HG03103 (cell line): ENCODE measurements around the gene HSPA8.

Experiments
- ATAC-seq: cut with Tn5 transposase; IDR thresholded peaks from one replicate; pipeline ENCODE4 v1.9.1; 2021; ENCODE audit warnings: low read depth; ENCODE audit not compliant: unreplicated experiment

Gene HSPA8

DNA sequence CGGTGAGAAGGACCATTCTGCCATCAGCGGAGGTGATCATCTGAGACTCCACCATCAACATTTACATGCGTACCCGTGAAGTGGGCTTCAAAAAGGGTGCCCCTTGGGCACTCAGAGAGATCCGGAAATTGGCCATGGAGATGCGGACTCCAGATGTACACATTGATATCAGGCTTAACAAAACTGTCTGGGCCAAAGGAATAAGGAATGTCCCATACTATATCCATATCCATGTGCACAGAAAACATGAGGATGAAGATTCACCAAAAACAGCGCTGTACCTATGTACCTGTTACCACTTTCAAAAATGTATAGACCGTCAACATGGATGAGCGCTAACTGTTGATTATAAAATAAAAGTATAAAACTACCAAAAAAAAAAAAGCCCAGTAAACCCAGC, 10.8 kb downstream of the HSPA8 start:
- no peak for ATAC-seq

GRCh38 chr11:123047947-123048293, 14.0 kb downstream of the HSPA8 start:
- no peak for ATAC-seq

- ATAC-seq: no peak
These were observed 14.5 kb downstream of the HSPA8 start for GRCh38 chr11:123047266-123047946.

- no peak for ATAC-seq
These were observed 15.3 kb downstream of the HSPA8 start for GRCh38 chr11:123046473-123047259.

DNA sequence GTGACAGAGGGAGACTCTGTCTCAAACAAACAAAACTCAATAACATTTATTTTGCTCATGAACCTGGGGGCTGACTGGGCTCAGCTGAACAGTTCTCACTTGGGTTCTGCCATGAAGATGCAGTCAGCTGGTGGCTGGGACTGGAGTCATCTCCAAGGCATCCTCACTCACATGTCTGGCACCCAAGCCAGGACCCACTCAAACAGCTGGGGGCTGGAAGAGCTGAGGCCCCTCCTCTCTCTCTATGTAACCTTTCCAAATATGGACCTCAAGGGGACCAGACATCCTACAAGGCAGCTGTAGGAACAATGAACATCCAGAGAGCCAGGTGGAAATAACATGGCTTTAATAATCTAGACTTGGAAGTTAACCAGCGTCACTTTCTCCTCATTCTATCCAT, 16.8 kb downstream of the HSPA8 start:
- no peak for ATAC-seq

GRCh38 chr11:123041185-123041584, 20.8 kb downstream of the HSPA8 start:
- ATAC-seq: no peak

- no peak for ATAC-seq
These were observed 21.9 kb downstream of the HSPA8 start for GRCh38 chr11:123040111-123040432.

DNA sequence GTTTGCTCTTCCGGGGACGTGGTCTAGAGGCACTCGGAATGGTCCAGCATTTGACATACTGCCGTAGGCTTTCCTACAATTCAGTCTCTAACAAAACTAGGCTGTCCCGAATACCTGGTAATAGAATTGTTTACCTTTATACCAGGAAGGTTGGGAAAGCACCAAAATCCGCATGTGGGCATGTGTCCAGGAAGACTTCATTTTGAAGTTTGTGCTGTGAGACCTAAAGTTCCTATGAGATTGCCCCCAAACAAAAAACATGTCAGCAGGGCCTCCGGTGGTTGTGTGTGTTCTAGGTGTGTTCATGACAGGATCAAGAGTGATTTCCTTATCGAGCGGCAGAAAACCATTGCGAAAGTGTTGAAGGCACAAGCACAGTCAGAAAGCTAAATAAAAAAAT, 26.1 kb downstream of the HSPA8 start:
- no peak for ATAC-seq

GRCh38 chr11:123034597-123034996, 27.3 kb downstream of the HSPA8 start:
- no peak for ATAC-seq

DNA sequence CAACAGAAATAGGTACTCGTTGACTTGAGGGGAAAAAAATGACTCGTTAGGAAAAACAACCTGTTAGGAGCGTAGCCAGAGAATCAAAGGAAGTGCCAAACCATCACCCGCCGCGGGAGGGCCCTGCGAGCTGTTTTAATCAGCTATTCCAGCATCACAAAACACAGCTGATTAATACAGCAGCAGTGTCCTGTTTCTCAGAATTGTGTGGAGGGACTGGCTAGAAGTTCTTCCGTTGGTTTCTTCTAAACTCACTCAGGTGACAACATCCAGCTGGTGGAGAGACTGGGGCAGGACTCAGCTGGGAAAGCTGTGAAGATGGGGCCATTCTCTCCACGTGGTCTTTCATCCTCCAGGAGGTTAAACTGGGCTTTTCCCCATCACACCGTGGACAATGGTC, 28.0 kb downstream of the HSPA8 start:
- ATAC-seq: no peak

DNA sequence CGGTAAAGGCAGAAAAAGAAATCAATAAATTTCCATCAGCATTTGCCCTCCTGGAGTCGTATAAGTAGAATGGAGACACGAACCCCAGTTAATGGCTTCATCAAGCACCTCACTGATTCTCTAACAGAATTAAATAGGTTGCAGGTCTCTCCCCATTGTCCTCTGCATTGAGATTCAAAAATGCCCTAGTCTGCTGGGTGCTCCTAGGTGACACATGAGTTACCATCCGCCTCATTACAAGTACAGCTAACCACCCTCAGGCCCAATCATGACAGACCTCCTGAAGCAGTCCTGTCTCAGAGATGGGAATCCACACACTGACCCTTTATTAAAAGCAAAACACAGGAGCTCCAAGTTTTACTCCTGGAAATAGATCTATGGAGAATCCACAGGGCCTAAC, 31.4 kb downstream of the HSPA8 start:
- ATAC-seq: no peak

GRCh38 chr11:123020968-123021367, 41.0 kb downstream of the HSPA8 start:
- no peak for ATAC-seq

- ATAC-seq: no peak
These were observed 43.2 kb downstream of the HSPA8 start for GRCh38 chr11:123018702-123019101.

GRCh38 chr11:123011510-123011909, 50.4 kb downstream of the HSPA8 start:
- ATAC-seq: no peak
